Testis (tissue), 3 donors: ENCODE results near the gene STEAP1. TPM values are rescaled to one million over a fixed set of nuclear protein-coding genes. Genes with fewer than 3 reads are reported as not detected.
"Not testable (repeated sequence)": the region's sequence is repeated elsewhere in the genome, so short reads cannot be mapped to it uniquely, and the experiment has no call there.

Source experiments
- DNase-seq: peaks from one replicate; pipeline ENCODE4 v3.0.0-alpha.2; 2019
- H3K27ac ChIP-seq, 2 donors: fragments of 200-600 bp; sonication (generic); one replicate each; pipeline ENCODE4 v1.5.1; 2019
- H3K27me3 ChIP-seq: fragments of 200-600 bp; sonication (generic); one replicate; pipeline ENCODE4 v1.5.1; 2019
- H3K36me3 ChIP-seq: fragments of 200-600 bp; sonication (generic); one replicate; pipeline ENCODE4 v1.5.1; 2017; ENCODE audit warnings: low read depth; ENCODE audit errors: missing control alignments
- H3K4me1 ChIP-seq: fragments of 200-600 bp; sonication (generic); one replicate; pipeline ENCODE4 v1.5.1; 2019
- H3K4me3 ChIP-seq, 2 donors: fragments of 200-600 bp; sonication (generic); one replicate each; pipeline ENCODE4 v1.5.1; 2017 to 2019
- H3K9me3 ChIP-seq: fragments of 200-600 bp; sonication (generic); one replicate; pipeline ENCODE4 v1.5.1; 2017
- POLR2A ChIP-seq: fragments of 450-650 bp; IDR thresholded peaks from one replicate; pipeline ENCODE4 v1.6.1; 2017; ENCODE audit warnings: antibody characterized with exemption, mild to moderate bottlenecking, moderate library complexity
- WGBS, 2 donors: methylation state at CpG; one replicate each; pipeline ENCODE4 v1.1.5; 2018; 5-methylcytosine and 5-hydroxymethylcytosine counted together
- intact Hi-C: fragments of 100-400 bp; cut with DNase I; formaldehyde crosslinking; loops from one replicate; pipeline ENCODE4 v1.15.1; 2023; ENCODE audit warnings: low total_unique reads
- polyA plus RNA-seq: library from polyadenylated mRNA; stranded (reverse); fragments of 350-450 nt; fragmentation: Illumina TruSeq; extraction: RNeasy Lipid Tissue Mini Kit (QIAGEN cat#74804); gene quantifications from one replicate; pipeline ENCODE4 v1.2.3, GENCODE V29; 2014; ENCODE audit warnings: low read depth, low replicate concordance; ENCODE audit not compliant: insufficient read depth
- total RNA-seq, 2 donors: library from RNA; depleted of rRNA; stranded (reverse); fragments of >200 nt; gene quantifications; one replicate each; pipeline ENCODE4 v1.2.3, GENCODE V29; 2016
- TF ChIP-seq, protein P1 (sequence below), 3 experiments: fragments of 450-650 bp in 2 of 3; fragments of 200-600 bp in 1 of 3; sonication (generic) in 1 of 3; IDR thresholded peaks; one replicate each; pipeline ENCODE4 v1.5.1; 2016 to 2019; ENCODE audit warnings: antibody characterized with exemption in 3 of 3, mild to moderate bottlenecking in 2 of 3, moderate library complexity in 1 of 3

STEAP1 gene
- total and polyA plus RNA-seq, 3 donors from 2014 or later = 6.4 to 7.3 (median 6.4) TPM

DNA sequence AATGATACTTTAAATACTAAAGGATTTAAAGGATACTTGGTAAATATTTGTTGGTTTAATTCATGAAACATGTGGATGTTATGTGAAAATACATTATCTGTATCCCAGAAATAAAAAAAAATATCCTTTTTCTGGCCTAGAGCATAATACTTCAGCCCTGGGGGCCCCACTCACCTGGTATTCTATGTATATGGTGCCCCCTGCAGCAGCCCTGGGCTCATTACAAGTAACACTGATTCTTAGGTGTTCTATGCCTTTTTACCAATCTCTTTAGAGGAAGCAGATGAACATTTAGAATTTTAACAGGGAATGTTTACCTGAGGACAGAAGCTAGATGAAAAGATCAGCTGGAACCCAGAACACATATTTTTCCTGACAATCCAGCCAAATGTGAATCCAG lies 4.8 kb upstream of the STEAP1 start:
- H3K4me1 ChIP-seq, H3K27ac ChIP-seq, H3K9me3 ChIP-seq, H3K36me3 ChIP-seq, H3K4me3 ChIP-seq, intact Hi-C loops, H3K27me3 ChIP-seq: not testable (repeated sequence)
- TF ChIP-seq, protein P1, sequence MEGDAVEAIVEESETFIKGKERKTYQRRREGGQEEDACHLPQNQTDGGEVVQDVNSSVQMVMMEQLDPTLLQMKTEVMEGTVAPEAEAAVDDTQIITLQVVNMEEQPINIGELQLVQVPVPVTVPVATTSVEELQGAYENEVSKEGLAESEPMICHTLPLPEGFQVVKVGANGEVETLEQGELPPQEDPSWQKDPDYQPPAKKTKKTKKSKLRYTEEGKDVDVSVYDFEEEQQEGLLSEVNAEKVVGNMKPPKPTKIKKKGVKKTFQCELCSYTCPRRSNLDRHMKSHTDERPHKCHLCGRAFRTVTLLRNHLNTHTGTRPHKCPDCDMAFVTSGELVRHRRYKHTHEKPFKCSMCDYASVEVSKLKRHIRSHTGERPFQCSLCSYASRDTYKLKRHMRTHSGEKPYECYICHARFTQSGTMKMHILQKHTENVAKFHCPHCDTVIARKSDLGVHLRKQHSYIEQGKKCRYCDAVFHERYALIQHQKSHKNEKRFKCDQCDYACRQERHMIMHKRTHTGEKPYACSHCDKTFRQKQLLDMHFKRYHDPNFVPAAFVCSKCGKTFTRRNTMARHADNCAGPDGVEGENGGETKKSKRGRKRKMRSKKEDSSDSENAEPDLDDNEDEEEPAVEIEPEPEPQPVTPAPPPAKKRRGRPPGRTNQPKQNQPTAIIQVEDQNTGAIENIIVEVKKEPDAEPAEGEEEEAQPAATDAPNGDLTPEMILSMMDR (IDR thresholded peaks at IDR 0.05) = peak in 1 of 3 experiments; percentile 40
- DNase-seq = peak; percentile 53

- not testable (repeated sequence) for H3K36me3 ChIP-seq, H3K27ac ChIP-seq, H3K4me1 ChIP-seq, H3K9me3 ChIP-seq, DNase-seq, H3K4me3 ChIP-seq, H3K27me3 ChIP-seq
- intact Hi-C loops = loop anchor here (10.0 kb wide), 1 partner anchor 273 kb away; no protein-coding TSS in a partner anchor
- WGBS, 2 donors = 73 to 83% methylated on average over 3 of the region's 3 CpGs
Measured at GRCh38 chr7:90151884-90152283, 2.4 kb upstream of the STEAP1 start.

DNA sequence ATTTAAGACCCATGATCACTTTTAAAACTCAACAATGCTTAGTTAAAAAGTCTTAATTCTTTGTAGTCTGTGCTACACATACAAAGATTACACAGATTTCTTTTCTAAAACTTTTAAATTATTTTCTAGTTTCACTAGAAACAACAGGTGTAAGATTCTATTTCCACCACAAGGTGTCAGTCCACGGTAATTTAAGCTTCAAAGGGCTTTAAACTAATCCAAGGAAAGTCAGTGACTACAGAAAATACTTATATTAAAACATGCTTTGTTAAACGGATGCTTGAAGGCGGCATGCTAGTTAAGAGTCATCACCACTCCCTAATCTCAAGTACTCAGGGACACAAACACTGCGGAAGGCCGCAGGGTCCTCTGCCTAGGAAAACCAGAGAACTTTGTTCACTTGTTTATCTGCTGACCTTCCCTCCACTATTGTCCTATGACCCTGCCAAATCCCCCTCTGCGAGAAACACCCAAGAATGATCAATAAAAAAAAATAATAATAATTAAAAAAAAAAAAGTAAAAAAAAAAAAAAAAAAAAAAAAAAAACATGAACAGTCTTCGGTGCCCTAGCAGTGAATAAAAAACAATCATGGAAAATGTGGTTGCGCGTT lies 1.5 kb upstream of the STEAP1 start:
- H3K36me3 ChIP-seq, H3K9me3 ChIP-seq, H3K27me3 ChIP-seq, H3K4me1 ChIP-seq, DNase-seq, H3K27ac ChIP-seq, H3K4me3 ChIP-seq: not testable (repeated sequence)
- 23 to 29% methylated on average over 9 of the region's 9 CpGs for WGBS, 2 donors
- intact Hi-C loops = loop anchor here (10.0 kb wide), 1 partner anchor 272 kb away; no protein-coding TSS in a partner anchor
- TF ChIP-seq, protein P1 (IDR thresholded peaks at IDR 0.05) = peak; percentile 44 to 55 (median 48)

DNA sequence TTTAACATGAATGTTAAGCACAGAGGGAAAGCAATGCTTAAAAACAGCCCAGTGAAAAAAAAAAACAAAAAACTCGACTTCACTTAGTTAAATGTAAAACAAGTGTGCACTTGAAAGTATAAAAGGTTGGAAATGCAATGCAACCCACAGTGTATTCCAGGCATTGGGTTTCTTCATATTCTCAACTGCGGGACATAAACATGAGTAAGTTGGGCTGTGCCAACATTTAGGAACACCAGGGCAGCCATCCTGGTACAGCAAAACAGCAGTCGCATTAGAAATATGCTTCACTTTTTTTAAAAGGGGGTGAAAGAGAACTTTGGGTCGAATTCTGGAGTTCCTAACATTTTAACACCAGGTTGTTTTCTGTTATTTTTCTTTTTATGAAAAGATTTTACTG lies 937 bp downstream of the STEAP1 start:
- H3K27me3 ChIP-seq = no peaks in the 10 kb centered on the region
- TF ChIP-seq, protein P1 (IDR thresholded peaks at IDR 0.05) = no peak
- TF ChIP-seq POLR2A = no peak
- DNase-seq = no peak
- H3K27ac ChIP-seq = no peak overlapping the region
- intact Hi-C loops = loop anchor here (10.0 kb wide), 1 partner anchor 270 kb away; no protein-coding TSS in a partner anchor
- no peaks in the 10 kb centered on the region for H3K4me1 ChIP-seq
- H3K4me3 ChIP-seq = no peak overlapping the region
- H3K9me3 ChIP-seq = no peaks in the 10 kb centered on the region
- no peaks in the 10 kb centered on the region for H3K36me3 ChIP-seq
- 58 to 65% methylated on average over 4 of the region's 4 CpGs for WGBS, 2 donors

DNA sequence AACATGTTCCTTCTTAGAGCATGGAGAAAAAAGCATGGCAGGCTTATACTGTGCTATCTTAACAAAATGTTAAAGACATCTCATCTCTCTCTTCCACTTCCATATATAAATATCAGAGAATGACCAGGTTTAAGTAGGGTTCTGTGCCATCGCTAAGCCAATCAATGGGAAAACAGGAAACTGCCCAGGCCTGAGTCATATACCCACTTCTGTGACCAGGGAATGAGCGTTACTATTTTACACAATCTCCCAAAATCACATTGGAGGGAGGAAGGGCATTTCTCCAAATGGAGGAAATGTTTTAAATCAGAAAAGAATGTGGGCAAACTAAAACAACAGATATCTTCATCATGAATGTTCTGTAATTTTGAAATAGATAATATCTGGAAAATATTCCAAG lies 3.1 kb downstream of the STEAP1 start:
- not testable (repeated sequence) for H3K4me1 ChIP-seq, H3K4me3 ChIP-seq, H3K9me3 ChIP-seq, H3K27me3 ChIP-seq, DNase-seq, H3K27ac ChIP-seq, H3K36me3 ChIP-seq
- intact Hi-C loops = loop anchor here (10.0 kb wide), 1 partner anchor 267 kb away; no protein-coding TSS in a partner anchor
- WGBS, 2 donors = 88% methylated on average over 2 of the region's 2 CpGs

- not testable (repeated sequence) for H3K27ac ChIP-seq, H3K27me3 ChIP-seq, H3K36me3 ChIP-seq, H3K4me1 ChIP-seq, H3K4me3 ChIP-seq, DNase-seq, H3K9me3 ChIP-seq
- WGBS, 2 donors = 84 to 89% methylated on average over 4 of the region's 4 CpGs
- intact Hi-C loops = loop anchor here (10.0 kb wide), 1 partner anchor 267 kb away; no protein-coding TSS in a partner anchor
Measured at GRCh38 chr7:90157761-90158350, 3.6 kb downstream of the STEAP1 start.
